ENCODE results near the gene CYB561. TPM values are rescaled to one million over a fixed set of nuclear protein-coding genes. Genes with fewer than 3 reads are reported as not detected.

The CYB561 gene
- total RNA-seq, 1 experiment from 2014 or later = 20.7 TPM

- no peak overlapping the region for H4K8ac ChIP-seq (replicated peaks; ENCODE audit: insufficient read length, low read depth, low read length)
- H3K27me3 ChIP-seq (ENCODE audit: insufficient read depth, low read length) = no peaks in the 10 kb centered on the region
- no peak for DNase-seq
- H2BK12ac ChIP-seq (ENCODE audit: insufficient read length, low read depth, low read length) = no peak overlapping the region
- H3K27ac ChIP-seq (ENCODE audit: insufficient read length, low read depth, low read length) = no peak overlapping the region
- H2BK120ac ChIP-seq (ENCODE audit: low read depth, low read length, poor library complexity, severe bottlenecking) = no peak overlapping the region
- no CpG with 5 or more reads among the region's 7 CpGs for WGBS (ENCODE audit: extremely low coverage, insufficient read length, low lambda C conversion rate)
- H3K79me1 ChIP-seq (ENCODE audit: insufficient read depth, low read depth, low read length, poor library complexity, severe bottlenecking) = no peaks in the 10 kb centered on the region
- H3K4me1 ChIP-seq (ENCODE audit: insufficient read depth, low read length) = peaks cover 8% of the 10 kb centered on the region; the same call in 1 of the 2 replicates
- H3K9ac ChIP-seq (ENCODE audit: extremely low read depth, insufficient read length, low read length) = no peak overlapping the region
- H4K20me1 ChIP-seq (ENCODE audit: control insufficient read depth, insufficient read depth, insufficient read length) = no peaks in the 10 kb centered on the region
- no peak overlapping the region; a peak in 1 of 7 replicates for H3K27ac Mint-ChIP-seq
- H3K4me1 Mint-ChIP-seq = peaks cover 29 to 34% of the 10 kb centered on the region in 2 experiments
- H2BK15ac ChIP-seq (ENCODE audit: low read depth, low read length) = no peak overlapping the region
- no peak overlapping the region for H3K56ac ChIP-seq (ENCODE audit: insufficient read length, low read depth, low read length)
- H2AFZ ChIP-seq (ENCODE audit: low read length) = no peak overlapping the region
- no peak overlapping the region for H2AK5ac ChIP-seq (ENCODE audit: insufficient read length, low read length)
- no peak overlapping the region for H3K18ac ChIP-seq (ENCODE audit: insufficient read length, low read depth, low read length)
- H3K27me3 Mint-ChIP-seq (ENCODE audit: low read depth) = no peaks in the 10 kb centered on the region
- no peaks in the 10 kb centered on the region for H3K23me2 ChIP-seq (ENCODE audit: insufficient read length, low read depth, low read length, poor library complexity, severe bottlenecking)
- no peak overlapping the region for H4K91ac ChIP-seq (ENCODE audit: insufficient read length, low read depth, low read length)
- H3K4me2 ChIP-seq (ENCODE audit: insufficient read depth, insufficient read length, low read length) = no peak overlapping the region
- H4K5ac ChIP-seq (ENCODE audit: insufficient read length, low read depth, low read length) = no peak overlapping the region
- no peak overlapping the region for H2BK5ac ChIP-seq (ENCODE audit: insufficient read length, low read length)
- H3K9me3 ChIP-seq (ENCODE audit: control insufficient read depth, low read depth, low read length) = no peaks in the 10 kb centered on the region
- H3K23ac ChIP-seq (ENCODE audit: insufficient read length, low read depth, low read length) = no peak overlapping the region
- H3K14ac ChIP-seq (ENCODE audit: insufficient read depth, low read length) = no peak overlapping the region
- no peak overlapping the region for H3T11ph ChIP-seq (ENCODE audit: low read length)
- H2BK20ac ChIP-seq (ENCODE audit: low read depth, low read length, poor library complexity, severe bottlenecking) = no peak overlapping the region
- no peak overlapping the region for H3K4ac ChIP-seq (ENCODE audit: low read depth, low read length)
- no peaks in the 10 kb centered on the region for H3K9me3 Mint-ChIP-seq
- no peak overlapping the region for H3K4me3 Mint-ChIP-seq
- no peaks in the 10 kb centered on the region for H3K79me2 ChIP-seq (ENCODE audit: insufficient read depth, low read length)
- H3K36me3 Mint-ChIP-seq (ENCODE audit: insufficient read depth in 1 of 3, low read depth in 3 of 3) = peaks cover 5 to 15% (median 6%) of the 10 kb centered on the region in 3 experiments; a peak in 4 of 7 replicates
- TF ChIP-seq, protein P1, sequence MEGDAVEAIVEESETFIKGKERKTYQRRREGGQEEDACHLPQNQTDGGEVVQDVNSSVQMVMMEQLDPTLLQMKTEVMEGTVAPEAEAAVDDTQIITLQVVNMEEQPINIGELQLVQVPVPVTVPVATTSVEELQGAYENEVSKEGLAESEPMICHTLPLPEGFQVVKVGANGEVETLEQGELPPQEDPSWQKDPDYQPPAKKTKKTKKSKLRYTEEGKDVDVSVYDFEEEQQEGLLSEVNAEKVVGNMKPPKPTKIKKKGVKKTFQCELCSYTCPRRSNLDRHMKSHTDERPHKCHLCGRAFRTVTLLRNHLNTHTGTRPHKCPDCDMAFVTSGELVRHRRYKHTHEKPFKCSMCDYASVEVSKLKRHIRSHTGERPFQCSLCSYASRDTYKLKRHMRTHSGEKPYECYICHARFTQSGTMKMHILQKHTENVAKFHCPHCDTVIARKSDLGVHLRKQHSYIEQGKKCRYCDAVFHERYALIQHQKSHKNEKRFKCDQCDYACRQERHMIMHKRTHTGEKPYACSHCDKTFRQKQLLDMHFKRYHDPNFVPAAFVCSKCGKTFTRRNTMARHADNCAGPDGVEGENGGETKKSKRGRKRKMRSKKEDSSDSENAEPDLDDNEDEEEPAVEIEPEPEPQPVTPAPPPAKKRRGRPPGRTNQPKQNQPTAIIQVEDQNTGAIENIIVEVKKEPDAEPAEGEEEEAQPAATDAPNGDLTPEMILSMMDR (conservative IDR thresholded peaks at IDR 0.05) = no peak
Observed at GRCh38 chr17:63431618-63431938, 14.5 kb downstream of the CYB561 start.

Measured in H9 (cell line).